Osteocyte (in vitro differentiated cells): ENCODE measurements around the gene MBIP. TPM values are rescaled to one million over a fixed set of nuclear protein-coding genes. Genes with fewer than 3 reads are reported as not detected.

Source experiments
- DNase-seq: peaks from one replicate; pipeline ENCODE4 v3.0.0; 2021; ENCODE audit warnings: mixed read lengths; ENCODE audit not compliant: unreplicated experiment; ENCODE audit errors: extremely low spot score
- H3K27ac Mint-ChIP-seq: one replicate; pipeline ENCODE4 v1.8.0; 2021; ENCODE audit warnings: mild to moderate bottlenecking, mixed read lengths; ENCODE audit not compliant: unreplicated experiment
- H3K27me3 Mint-ChIP-seq: one replicate; pipeline ENCODE4 v1.8.0; 2021; ENCODE audit warnings: mixed read lengths; ENCODE audit not compliant: unreplicated experiment
- H3K36me3 Mint-ChIP-seq: one replicate; pipeline ENCODE4 v1.8.0; 2021; ENCODE audit warnings: mixed read lengths; ENCODE audit not compliant: unreplicated experiment
- H3K4me1 Mint-ChIP-seq: one replicate; pipeline ENCODE4 v1.8.0; 2021; ENCODE audit warnings: mixed read lengths; ENCODE audit not compliant: unreplicated experiment
- H3K4me3 Mint-ChIP-seq: one replicate; pipeline ENCODE4 v1.8.0; 2021; ENCODE audit warnings: mild to moderate bottlenecking, moderate library complexity, mixed read lengths; ENCODE audit not compliant: unreplicated experiment
- H3K9me3 Mint-ChIP-seq: one replicate; pipeline ENCODE4 v1.8.0; 2021; ENCODE audit warnings: mixed read lengths; ENCODE audit not compliant: unreplicated experiment
- CTCF ChIP-seq: fragments of 200-600 bp; sonication (generic); IDR thresholded peaks from 2 replicates; pipeline ENCODE4 v1.5.0; 2021; ENCODE audit warnings: antibody characterized with exemption, mild to moderate bottlenecking, moderate library complexity
- total RNA-seq: library from RNA; stranded (reverse); gene quantifications from 2 replicates; pipeline ENCODE4 v1.2.1, GENCODE V29; 2021

MBIP gene
- total RNA-seq, 1 donor from 2014 or later: 26.2 TPM

GRCh38 chr14:36294543-36294942 lies 25.9 kb downstream of the MBIP start:
- Mint-ChIP-seq H3K4me1 (no peaks in the 10 kb centered on the region), H3K27me3 (no peaks in the 10 kb centered on the region), H3K4me3 (no peak overlapping the region), H3K36me3 (peaks cover 28% of the 10 kb centered on the region), H3K27ac (no peak overlapping the region), H3K9me3 (no peaks in the 10 kb centered on the region)
- DNase-seq: no peak
- TF ChIP-seq CTCF: no peak

- Mint-ChIP-seq H3K4me3 (no peak overlapping the region), H3K4me1 (no peaks in the 10 kb centered on the region), H3K27me3 (no peaks in the 10 kb centered on the region), H3K9me3 (no peaks in the 10 kb centered on the region), H3K36me3 (peaks cover 25% of the 10 kb centered on the region), H3K27ac (no peak overlapping the region)
- no peak for DNase-seq
- TF ChIP-seq CTCF: no peak
These were observed 26.6 kb downstream of the MBIP start for GRCh38 chr14:36293824-36294223.

GRCh38 chr14:36289954-36290353 lies 30.5 kb downstream of the MBIP start:
- H3K4me1 Mint-ChIP-seq: no peaks in the 10 kb centered on the region
- no peak for TF ChIP-seq CTCF
- H3K9me3 Mint-ChIP-seq: no peaks in the 10 kb centered on the region
- H3K27me3 Mint-ChIP-seq: peaks cover 6% of the 10 kb centered on the region
- H3K36me3 Mint-ChIP-seq: no peaks in the 10 kb centered on the region
- no peak overlapping the region for H3K4me3 Mint-ChIP-seq
- H3K27ac Mint-ChIP-seq: no peak overlapping the region
- no peak for DNase-seq

- H3K36me3 Mint-ChIP-seq: no peaks in the 10 kb centered on the region
- H3K4me1 Mint-ChIP-seq: no peaks in the 10 kb centered on the region
- no peak overlapping the region for H3K4me3 Mint-ChIP-seq
- no peaks in the 10 kb centered on the region for H3K9me3 Mint-ChIP-seq
- peaks cover 11% of the 10 kb centered on the region for H3K27me3 Mint-ChIP-seq
- no peak overlapping the region for H3K27ac Mint-ChIP-seq
- no peak for TF ChIP-seq CTCF
- DNase-seq: no peak
These were observed 31.9 kb downstream of the MBIP start for GRCh38 chr14:36288496-36288895.

GRCh38 chr14:36284971-36285595 lies 35.4 kb downstream of the MBIP start:
- Mint-ChIP-seq H3K9me3 (no peaks in the 10 kb centered on the region), H3K4me1 (no peaks in the 10 kb centered on the region), H3K4me3 (no peak overlapping the region), H3K27ac (no peak overlapping the region), H3K36me3 (no peaks in the 10 kb centered on the region), H3K27me3 (peaks cover 21% of the 10 kb centered on the region)
- TF ChIP-seq CTCF: no peak
- no peak for DNase-seq
